Retina (tissue), 1 donor: ENCODE results near the gene PHF3.
"Not testable (repeated sequence)": the region's sequence is repeated elsewhere in the genome, so short reads cannot be mapped to it uniquely, and the experiment has no call there.

Experiments
- DNase-seq: peaks from one replicate; pipeline ENCODE4 v3.0.0-alpha.2; 2016

Gene PHF3

GRCh38 chr6:63716169-63716568, 80.6 kb downstream of the PHF3 start:
- DNase-seq = no peak

GRCh38 chr6:63721181-63721580, 85.6 kb downstream of the PHF3 start:
- no peak for DNase-seq

GRCh38 chr6:63724721-63725120, 89.1 kb downstream of the PHF3 start:
- DNase-seq = no peak

- no peak for DNase-seq
These were observed 94.7 kb downstream of the PHF3 start for GRCh38 chr6:63730311-63730710.

- DNase-seq = no peak
These were observed 96.3 kb downstream of the PHF3 start for GRCh38 chr6:63731930-63732329.

- DNase-seq = no peak
These were observed 96.7 kb downstream of the PHF3 start for GRCh38 chr6:63732336-63732735.

GRCh38 chr6:63734923-63735322, 99.3 kb downstream of the PHF3 start:
- no peak for DNase-seq

GRCh38 chr6:63738190-63738589, 102.6 kb downstream of the PHF3 start:
- not testable (repeated sequence) for DNase-seq

DNA sequence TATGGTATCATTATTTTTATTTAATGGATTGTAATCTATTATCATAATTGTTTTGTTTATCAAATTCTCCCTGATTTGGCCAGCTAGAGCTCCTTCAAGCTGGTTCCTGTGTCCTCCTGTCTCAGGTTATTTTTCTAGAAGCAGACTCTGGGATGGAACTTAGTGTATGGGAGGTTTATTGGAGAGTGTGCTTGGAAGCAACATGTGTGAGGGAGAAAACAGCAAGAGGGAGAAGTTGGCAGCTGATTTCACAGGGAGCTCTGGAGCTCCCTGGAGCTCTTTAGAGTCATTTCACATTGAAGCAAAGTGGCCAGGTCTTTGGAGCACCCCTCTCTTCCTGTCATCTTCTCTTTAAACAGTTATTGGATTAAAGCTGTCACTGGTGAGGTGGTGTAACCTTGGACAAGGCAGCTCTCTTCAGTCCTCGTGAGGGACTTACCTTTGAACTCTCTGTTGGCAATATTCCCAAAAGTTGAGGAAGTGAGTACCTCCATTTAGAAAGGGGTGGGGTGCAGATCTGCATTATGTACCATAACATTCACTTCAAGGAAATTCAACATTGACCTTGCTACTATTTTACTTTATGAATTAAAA, 103.6 kb downstream of the PHF3 start:
- no peak for DNase-seq

GRCh38 chr6:63740709-63741108, 105.1 kb downstream of the PHF3 start:
- DNase-seq = no peak

- no peak for DNase-seq
These were observed 106.5 kb downstream of the PHF3 start for GRCh38 chr6:63742060-63742459.

GRCh38 chr6:63743691-63744090, 108.1 kb downstream of the PHF3 start:
- no peak for DNase-seq

DNA sequence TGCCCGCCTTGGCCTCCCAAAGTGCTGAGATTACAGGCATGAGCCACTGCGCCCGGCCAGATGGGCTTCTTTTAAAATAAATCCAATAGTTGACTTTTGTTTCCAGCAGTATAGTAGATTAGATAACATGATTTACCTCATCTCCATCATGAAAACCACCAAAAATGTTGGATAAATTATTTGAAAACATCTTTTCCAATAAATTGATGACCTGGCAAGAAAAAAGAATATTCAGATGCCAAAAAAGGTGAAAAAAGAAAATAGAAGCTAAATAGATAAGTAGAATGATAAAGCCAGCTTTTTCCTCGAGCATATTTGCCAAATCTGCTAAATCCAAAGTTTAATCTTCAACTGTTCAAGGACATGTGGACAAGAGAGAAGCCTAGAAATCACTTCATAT, 109.2 kb downstream of the PHF3 start:
- DNase-seq = no peak

DNA sequence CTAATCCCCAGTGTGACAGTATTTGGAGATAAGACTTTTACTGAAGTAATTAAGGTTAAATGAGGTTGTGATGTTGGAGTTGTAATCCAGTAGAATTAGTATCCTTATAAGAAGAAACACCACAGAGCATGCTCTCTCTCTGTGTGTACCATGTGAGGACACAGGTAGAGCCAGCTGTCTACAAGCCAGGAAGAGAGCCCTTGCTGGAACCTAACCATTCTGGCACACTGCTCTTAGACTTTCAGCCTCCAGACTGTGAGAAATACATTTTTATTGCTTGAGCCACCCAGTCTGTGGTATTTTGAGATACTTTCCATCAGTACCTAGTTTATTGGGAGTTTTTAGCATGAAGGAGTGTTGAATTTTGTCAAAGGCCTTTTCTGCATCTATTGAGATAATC, 110.2 kb downstream of the PHF3 start:
- no peak for DNase-seq

- no peak for DNase-seq
These were observed 114.8 kb downstream of the PHF3 start for GRCh38 chr6:63750400-63750799.

DNA sequence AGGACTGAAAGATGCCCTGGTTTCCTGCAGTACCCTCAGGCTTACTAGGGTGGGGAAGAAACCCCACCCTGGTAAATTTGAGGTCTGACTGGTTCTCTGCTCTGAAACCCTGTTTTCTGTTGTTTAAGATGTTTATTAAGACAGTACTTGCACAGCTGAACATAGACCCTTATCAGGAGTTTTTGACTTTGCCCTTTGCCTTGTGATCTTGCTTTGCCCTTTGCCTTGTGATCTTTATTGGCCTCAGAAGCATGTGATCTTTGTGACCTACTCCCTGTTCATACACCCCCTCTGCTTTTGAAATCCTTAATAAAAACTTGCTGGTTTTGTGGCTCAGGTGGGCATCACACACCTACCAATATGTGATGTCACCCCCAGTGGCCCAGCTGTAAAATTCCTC, 121.7 kb downstream of the PHF3 start:
- DNase-seq = not testable (repeated sequence)

DNA sequence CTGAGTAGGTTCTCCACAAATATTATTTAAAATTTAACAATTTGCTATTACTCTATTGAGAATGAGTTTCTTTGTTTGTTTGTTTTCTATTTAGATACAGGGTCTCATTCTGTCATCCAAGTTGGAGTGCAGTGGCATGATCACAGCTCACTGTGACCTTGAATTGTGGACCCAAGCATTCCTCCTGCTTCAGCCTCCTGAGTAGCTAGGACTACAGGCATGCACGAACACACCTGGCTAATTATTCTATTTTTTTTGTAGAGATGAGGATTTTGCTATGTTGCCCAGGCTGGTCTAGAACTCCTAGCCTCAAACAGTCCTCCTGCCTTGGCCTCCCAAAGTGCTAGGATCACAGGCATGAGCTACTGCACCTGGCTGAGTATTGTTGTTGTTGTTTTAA, 122.2 kb downstream of the PHF3 start:
- no peak for DNase-seq

DNA sequence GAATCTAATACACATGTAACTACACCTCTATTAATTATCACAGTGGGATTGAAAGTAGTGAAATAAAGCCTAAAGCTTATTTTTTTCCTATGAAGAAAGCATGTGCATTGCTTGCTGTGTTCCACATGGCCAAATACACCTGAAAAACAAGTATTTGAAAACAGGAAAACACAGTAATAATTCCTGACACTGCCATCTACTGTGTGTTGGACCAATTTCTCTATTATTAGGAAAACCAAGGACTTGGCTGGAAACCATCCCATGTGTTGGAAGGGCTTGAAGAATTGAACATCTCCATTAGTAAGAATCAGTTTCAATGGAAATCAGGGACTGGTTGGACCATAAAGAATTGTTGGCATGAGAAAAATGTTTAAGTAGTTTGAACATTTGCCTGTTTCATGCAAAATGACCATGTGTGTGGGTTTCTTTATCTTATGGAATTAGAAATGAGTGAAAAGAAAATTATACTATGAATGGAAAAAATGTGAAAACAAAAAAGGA, 124.1 kb downstream of the PHF3 start:
- DNase-seq = no peak

GRCh38 chr6:63760199-63760598, 124.6 kb downstream of the PHF3 start:
- no peak for DNase-seq

DNA sequence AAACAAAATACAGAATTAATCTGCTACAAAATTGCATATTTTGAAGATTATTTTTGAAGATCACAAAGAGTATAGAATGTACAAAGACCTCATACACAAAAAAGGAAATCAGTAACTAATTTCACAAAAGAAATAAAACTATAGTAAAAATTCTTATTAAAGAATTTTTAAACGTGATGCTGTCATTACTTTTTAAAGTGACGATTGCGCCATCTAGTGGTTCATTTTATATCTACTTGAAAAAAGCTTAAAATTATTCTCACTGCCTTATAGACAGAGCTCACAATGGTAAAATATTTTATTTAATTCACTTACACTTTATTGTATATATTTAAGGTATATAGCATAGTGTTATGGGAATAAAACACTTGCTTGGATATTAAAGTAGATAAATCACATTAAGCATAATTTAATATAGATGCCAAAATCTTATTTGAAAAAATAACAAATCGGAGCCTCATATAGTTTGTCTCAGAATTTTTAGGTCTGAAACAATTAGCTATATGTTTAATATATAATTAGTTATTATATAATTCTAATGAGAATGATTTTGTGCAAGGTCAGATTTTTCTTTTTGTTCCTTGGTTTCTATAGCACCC, 128.8 kb downstream of the PHF3 start:
- peak; percentile 9 for DNase-seq
